Measurements from ENCODE around the gene TTC7B. TPM values are rescaled to one million over a fixed set of nuclear protein-coding genes. Genes with fewer than 3 reads are reported as not detected.

Gene TTC7B
- total RNA-seq, 4 donors from 2014 or later, result 14.3 to 48.9 (median 32.5) TPM

DNA sequence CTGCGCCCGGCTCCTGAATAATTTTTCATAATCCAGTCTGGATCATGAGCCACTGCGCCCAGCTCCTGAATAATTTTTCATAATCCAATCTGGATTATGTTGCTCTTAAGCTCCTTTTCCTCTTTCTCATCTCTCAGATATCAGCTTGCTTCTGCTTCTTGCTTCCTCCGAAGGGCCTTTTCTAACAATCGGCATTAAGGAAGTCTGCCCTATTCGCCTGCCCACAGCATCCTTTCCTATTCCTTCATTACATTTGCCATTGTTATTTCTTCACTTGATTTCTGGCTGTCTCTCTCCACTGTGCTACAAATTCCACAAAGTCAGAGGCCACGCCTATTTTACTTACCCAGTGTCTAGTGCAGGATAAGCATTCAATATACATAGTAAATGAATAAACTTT lies 83.5 kb downstream of the TTC7B start:
- DNase-seq (ENCODE audit: low spot score in 2 of 2), result no peak

DNA sequence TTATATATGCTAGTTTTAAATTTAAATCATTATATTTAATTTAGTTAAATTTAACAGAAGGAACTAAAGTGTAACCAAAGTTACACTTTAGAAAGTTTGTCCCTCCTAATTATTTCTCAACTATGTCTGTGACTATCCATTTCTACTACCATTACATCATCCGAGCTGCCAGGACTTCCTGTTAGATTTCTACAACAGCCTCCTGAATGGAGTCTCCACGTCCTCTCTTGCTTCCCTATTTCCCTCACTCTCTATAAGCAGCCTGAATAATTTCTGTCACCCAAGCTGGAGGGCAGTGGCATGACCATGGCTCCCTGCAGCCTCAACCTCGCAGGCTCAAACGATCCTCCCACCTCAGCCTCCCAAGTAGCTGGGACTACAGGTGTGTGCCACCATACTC lies 84.1 kb downstream of the TTC7B start:
- Histone ChIP-seq H3K36me3 (no peaks in the 10 kb centered on the region), H3K9me3 (no peaks in the 10 kb centered on the region), H3K27ac (no peak overlapping the region), H3K4me3 (no peak overlapping the region), H3K27me3 (no peaks in the 10 kb centered on the region), H3K4me1 (no peaks in the 10 kb centered on the region)
- TF ChIP-seq POLR2A (IDR thresholded peaks at IDR 0.05) (no peak), EP300 (IDR thresholded peaks at IDR 0.05) (no peak), POLR2AphosphoS5 (IDR thresholded peaks at IDR 0.05) (no peak)
- TF ChIP-seq, protein P1, sequence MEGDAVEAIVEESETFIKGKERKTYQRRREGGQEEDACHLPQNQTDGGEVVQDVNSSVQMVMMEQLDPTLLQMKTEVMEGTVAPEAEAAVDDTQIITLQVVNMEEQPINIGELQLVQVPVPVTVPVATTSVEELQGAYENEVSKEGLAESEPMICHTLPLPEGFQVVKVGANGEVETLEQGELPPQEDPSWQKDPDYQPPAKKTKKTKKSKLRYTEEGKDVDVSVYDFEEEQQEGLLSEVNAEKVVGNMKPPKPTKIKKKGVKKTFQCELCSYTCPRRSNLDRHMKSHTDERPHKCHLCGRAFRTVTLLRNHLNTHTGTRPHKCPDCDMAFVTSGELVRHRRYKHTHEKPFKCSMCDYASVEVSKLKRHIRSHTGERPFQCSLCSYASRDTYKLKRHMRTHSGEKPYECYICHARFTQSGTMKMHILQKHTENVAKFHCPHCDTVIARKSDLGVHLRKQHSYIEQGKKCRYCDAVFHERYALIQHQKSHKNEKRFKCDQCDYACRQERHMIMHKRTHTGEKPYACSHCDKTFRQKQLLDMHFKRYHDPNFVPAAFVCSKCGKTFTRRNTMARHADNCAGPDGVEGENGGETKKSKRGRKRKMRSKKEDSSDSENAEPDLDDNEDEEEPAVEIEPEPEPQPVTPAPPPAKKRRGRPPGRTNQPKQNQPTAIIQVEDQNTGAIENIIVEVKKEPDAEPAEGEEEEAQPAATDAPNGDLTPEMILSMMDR (IDR thresholded peaks at IDR 0.05), result no peak
- 90% methylated on average over 4 of the region's 4 CpGs for WGBS
- DNase-seq (ENCODE audit: low spot score in 2 of 2), result no peak

More for the DNA sequence above, 83.5 kb downstream of the TTC7B start:
- no peaks in the 10 kb centered on the region for H3K4me1 ChIP-seq
- no peak for TF ChIP-seq POLR2A (IDR thresholded peaks at IDR 0.05)
- no peak for TF ChIP-seq POLR2AphosphoS5 (IDR thresholded peaks at IDR 0.05)
- TF ChIP-seq EP300 (IDR thresholded peaks at IDR 0.05), result no peak
- TF ChIP-seq, protein P1 (IDR thresholded peaks at IDR 0.05), result no peak
- H3K4me3 ChIP-seq, result no peak overlapping the region
- H3K36me3 ChIP-seq, result no peaks in the 10 kb centered on the region
- H3K27ac ChIP-seq, result no peak overlapping the region
- no peaks in the 10 kb centered on the region for H3K27me3 ChIP-seq
- WGBS, result 88% methylated on average over 7 of the region's 7 CpGs
- no peaks in the 10 kb centered on the region for H3K9me3 ChIP-seq

DNA sequence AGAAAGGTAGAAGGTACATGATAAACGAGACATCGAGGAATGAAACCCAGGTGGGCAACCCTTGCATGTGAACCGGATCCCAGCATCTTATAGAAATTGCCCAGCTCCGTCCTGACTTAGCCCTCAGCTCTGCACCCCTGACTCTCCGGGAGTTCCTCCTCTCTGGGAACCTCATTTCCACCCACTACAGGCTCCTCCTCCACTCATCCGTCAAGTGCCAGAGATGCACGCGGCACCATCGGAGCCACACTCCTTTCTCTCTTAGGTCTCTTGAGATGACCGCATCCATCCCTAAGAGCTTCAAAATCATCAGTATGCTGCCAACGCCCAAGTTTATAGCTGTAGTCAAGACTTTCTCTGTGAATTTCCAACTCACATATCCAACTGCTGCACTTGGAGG lies 84.7 kb downstream of the TTC7B start:
- TF ChIP-seq POLR2AphosphoS5 (IDR thresholded peaks at IDR 0.05), result no peak
- TF ChIP-seq EP300 (IDR thresholded peaks at IDR 0.05), result no peak
- TF ChIP-seq POLR2A (IDR thresholded peaks at IDR 0.05), result no peak
- TF ChIP-seq, protein P1 (IDR thresholded peaks at IDR 0.05), result no peak
- Histone ChIP-seq H3K4me1 (peaks cover 2% of the 10 kb centered on the region), H3K27me3 (no peaks in the 10 kb centered on the region), H3K36me3 (no peaks in the 10 kb centered on the region), H3K27ac (no peak overlapping the region), H3K4me3 (no peak overlapping the region), H3K9me3 (no peaks in the 10 kb centered on the region)
- WGBS, result 88% methylated on average over 11 of the region's 11 CpGs
- no peak for DNase-seq (ENCODE audit: low spot score in 2 of 2)

DNA sequence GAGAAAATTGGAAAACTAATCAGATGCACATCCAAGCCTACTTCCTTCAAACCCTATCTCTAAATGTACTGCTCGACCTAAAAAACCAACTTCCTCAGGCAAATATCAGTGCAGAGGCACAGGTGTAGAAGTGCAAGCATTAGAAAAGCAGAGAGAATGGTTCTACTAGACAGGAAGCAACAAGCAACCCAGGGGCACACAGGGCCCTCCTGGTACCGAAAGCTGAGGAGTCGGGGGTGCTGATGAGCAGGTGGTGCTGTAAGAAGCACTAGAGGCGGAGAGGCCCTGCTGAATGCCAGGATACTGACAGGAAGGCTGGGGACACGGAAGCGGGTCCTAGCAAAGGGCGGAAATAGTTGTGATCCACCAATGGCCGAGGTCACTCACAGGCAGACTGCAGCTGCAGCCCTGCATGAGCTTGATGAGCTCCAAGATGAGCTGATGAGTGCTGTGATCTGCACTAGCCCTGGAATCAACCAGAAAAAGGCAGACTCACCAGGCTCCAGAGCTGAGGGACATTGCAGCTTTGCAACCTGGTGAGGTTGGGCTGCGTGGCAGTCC lies 85.9 kb downstream of the TTC7B start:
- Histone ChIP-seq H3K27me3 (no peaks in the 10 kb centered on the region), H3K36me3 (no peaks in the 10 kb centered on the region), H3K4me1 (peaks cover 4% of the 10 kb centered on the region), H3K27ac (no peak overlapping the region), H3K9me3 (no peaks in the 10 kb centered on the region), H3K4me3 (no peak overlapping the region)
- TF ChIP-seq EP300 (IDR thresholded peaks at IDR 0.05), result no peak
- TF ChIP-seq POLR2AphosphoS5 (IDR thresholded peaks at IDR 0.05), result no peak
- TF ChIP-seq, protein P1 (IDR thresholded peaks at IDR 0.05), result no peak
- no peak for TF ChIP-seq POLR2A (IDR thresholded peaks at IDR 0.05)
- no peak for DNase-seq (ENCODE audit: low spot score in 2 of 2)
- 89% methylated on average over 9 of the region's 9 CpGs for WGBS

DNA sequence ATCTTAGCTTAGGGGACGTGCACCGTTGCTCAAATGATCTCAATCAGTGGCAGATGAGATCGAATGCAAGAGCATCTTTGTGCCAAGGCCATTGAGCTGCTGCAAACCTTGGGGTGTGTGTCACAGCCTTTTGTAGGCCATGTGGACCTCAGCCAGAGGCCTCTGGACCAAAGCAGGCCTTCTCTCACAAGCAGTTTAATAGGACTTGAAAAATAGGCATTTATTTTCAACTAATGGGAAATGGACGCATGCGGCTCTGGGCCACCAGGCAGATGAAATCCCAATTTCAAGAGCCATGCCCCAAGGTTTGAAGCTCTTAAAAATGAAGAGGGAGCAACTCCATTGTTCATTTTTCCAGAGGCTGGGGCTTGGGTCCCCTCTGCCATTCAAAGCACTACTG lies 87.3 kb downstream of the TTC7B start:
- TF ChIP-seq POLR2A (IDR thresholded peaks at IDR 0.05) (no peak), EP300 (IDR thresholded peaks at IDR 0.05) (no peak), POLR2AphosphoS5 (IDR thresholded peaks at IDR 0.05) (no peak)
- TF ChIP-seq, protein P1 (IDR thresholded peaks at IDR 0.05), result no peak
- WGBS, result 89% methylated on average over 5 of the region's 5 CpGs
- DNase-seq (ENCODE audit: low spot score in 2 of 2), result no peak

More for the DNA sequence above, 87.3 kb downstream of the TTC7B start:
- H3K4me1 ChIP-seq, result peaks cover 4% of the 10 kb centered on the region
- no peaks in the 10 kb centered on the region for H3K9me3 ChIP-seq
- no peaks in the 10 kb centered on the region for H3K36me3 ChIP-seq
- H3K27me3 ChIP-seq, result no peaks in the 10 kb centered on the region
- H3K27ac ChIP-seq, result no peak overlapping the region
- H3K4me3 ChIP-seq, result no peak overlapping the region
